GM19193 (cell line): ENCODE measurements around the gene MIF4GD.

ENCODE experiments used
- POLR2A ChIP-seq: IDR thresholded peaks from 4 replicates; pipeline ENCODE4 v1.6.1; 2011; ENCODE audit not compliant: insufficient read depth, insufficient read length; ENCODE audit errors: extremely low read depth

Gene MIF4GD

DNA sequence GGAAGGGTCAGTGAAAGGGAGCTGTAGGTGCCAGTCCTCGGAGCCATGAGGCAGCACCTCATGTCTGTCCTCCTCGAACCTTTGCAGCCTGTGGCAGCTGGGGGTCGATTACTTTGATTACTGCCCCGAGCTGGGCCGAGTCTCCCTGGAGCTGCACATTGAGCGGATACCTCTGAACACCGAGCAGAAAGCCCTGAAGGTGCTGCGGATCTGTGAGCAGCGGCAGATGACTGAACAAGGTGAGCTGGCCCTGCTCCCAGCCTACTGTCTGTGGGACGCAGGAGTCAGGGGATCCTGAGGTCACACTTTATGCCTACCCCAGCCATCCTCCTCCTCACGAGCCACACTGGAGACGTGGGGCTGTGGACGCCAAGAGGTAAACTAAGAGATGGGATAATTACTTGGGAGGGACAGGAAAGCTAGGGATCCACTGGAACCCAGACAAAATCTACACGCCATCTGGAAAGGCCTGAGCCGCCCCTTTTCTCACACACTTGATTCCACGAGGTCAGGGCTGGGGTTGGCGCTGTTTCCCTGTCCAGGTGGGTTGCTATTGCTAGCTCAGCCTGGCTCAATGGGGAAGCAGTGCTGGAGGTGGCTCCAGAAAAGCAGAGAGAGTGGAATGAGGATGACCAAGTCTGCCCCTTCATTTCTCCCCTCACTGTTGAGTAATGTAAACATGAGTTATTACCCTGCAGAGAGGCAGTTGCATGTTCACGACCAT is 39.1 kb downstream of the MIF4GD start:
- TF ChIP-seq POLR2A, result no peak

- no peak for TF ChIP-seq POLR2A
These were observed 40.0 kb downstream of the MIF4GD start for GRCh38 chr17:75231071-75231470.

DNA sequence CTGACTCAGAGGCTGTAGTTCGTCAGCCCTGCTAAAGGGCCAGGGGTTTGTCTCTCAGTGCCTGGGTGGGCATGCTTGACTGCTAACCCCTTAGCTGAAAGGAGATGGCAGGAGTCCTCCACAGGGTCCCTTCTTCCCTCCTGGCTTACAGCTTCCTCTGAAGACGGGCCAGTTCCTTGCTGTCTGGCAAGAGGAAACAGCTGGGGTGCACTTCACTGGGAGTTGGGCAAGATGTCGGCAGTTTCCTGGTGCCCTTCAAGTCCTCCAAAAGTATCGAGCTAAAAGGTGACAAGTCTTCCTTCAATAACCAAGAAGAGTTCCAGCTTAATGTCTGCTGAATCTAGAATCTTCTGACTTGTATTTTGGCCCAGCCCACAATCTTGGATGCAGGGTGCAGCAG is 42.2 kb downstream of the MIF4GD start:
- no peak for TF ChIP-seq POLR2A

GRCh38 chr17:75228305-75228704 is 42.7 kb downstream of the MIF4GD start:
- no peak for TF ChIP-seq POLR2A

- no peak for TF ChIP-seq POLR2A
These were observed 43.3 kb downstream of the MIF4GD start for GRCh38 chr17:75227729-75228128.

GRCh38 chr17:75225016-75225415 is 46.0 kb downstream of the MIF4GD start:
- TF ChIP-seq POLR2A, result no peak

- TF ChIP-seq POLR2A, result no peak
These were observed 51.2 kb downstream of the MIF4GD start for GRCh38 chr17:75219815-75220214.

DNA sequence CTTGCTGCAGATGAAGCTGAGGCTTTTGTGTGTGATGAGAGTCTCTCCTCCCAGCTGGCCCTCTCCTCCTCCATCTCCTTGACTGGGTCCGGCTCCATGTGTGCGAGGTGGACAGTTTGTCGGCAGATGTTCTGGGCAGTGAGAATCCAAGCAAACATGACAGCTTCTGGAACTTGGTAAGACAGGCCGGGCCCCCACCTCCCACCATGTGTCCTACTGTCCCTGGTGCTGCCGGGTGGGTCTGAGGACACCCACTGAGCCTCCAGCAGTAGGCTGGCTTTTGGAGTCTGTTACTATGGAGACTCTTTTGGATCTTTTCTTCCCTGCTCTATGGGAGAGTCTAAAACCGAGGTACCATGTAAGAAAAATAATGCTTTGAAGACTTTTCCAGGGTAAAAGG is 52.9 kb downstream of the MIF4GD start:
- no peak for TF ChIP-seq POLR2A
